Germinal center (tissue), 1 donor: Measurements from ENCODE around the gene ZBTB6.

Source experiments
- DNase-seq: peaks from one replicate; pipeline ENCODE4 v3.0.0; 2012; ENCODE audit warnings: mixed read lengths, low spot score

Gene ZBTB6

GRCh38 chr9:122912964-122913673 is at the start of gene ZBTB6:
Gene ZBTB6, minus strand, starts transcription at chr9:122913323. Its CDS starts 1,251 bp downstream, at chr9:122912072.
- DNase-seq, result peak; percentile 83

- DNase-seq, result no peak
Measured at GRCh38 chr9:122961139-122961538, 48.0 kb upstream of the ZBTB6 start.

- no peak for DNase-seq
Measured at GRCh38 chr9:122955961-122956360, 42.8 kb upstream of the ZBTB6 start.

GRCh38 chr9:122954253-122954691 is 41.1 kb upstream of the ZBTB6 start:
- DNase-seq, result no peak

GRCh38 chr9:122951056-122951455 is 37.9 kb upstream of the ZBTB6 start:
- DNase-seq, result no peak

- DNase-seq, result no peak
Measured at GRCh38 chr9:122950263-122950662, 37.1 kb upstream of the ZBTB6 start.

- DNase-seq, result no peak
Measured at GRCh38 chr9:122949696-122950095, 36.6 kb upstream of the ZBTB6 start.

GRCh38 chr9:122948313-122948712 is 35.2 kb upstream of the ZBTB6 start:
- no peak for DNase-seq

- DNase-seq, result no peak
Measured at GRCh38 chr9:122946461-122947005, 33.4 kb upstream of the ZBTB6 start.

GRCh38 chr9:122944960-122945888 is 32.1 kb upstream of the ZBTB6 start:
- DNase-seq, result no peak

- DNase-seq, result no peak
Measured at GRCh38 chr9:122941582-122942234, 28.6 kb upstream of the ZBTB6 start.

- DNase-seq, result peak; percentile 100
Measured at GRCh38 chr9:122940749-122941581, 27.8 kb upstream of the ZBTB6 start, which contains the start of gene RABGAP1. Gene RABGAP1, plus strand, starts transcription at chr9:122941020. Its CDS starts 16,040 bp downstream, at chr9:122957060.

GRCh38 chr9:122940454-122940748 is 27.3 kb upstream of the ZBTB6 start:
- DNase-seq, result no peak

GRCh38 chr9:122939601-122940000 is 26.5 kb upstream of the ZBTB6 start:
- no peak for DNase-seq

GRCh38 chr9:122936883-122937282 is 23.8 kb upstream of the ZBTB6 start:
- DNase-seq, result no peak

GRCh38 chr9:122936464-122936863 is 23.3 kb upstream of the ZBTB6 start:
- no peak for DNase-seq

GRCh38 chr9:122931226-122932121 is 18.4 kb upstream of the ZBTB6 start, which contains the start of gene ZBTB26:
Gene ZBTB26, minus strand, starts transcription at chr9:122931512. Its CDS starts 11,578 bp downstream, at chr9:122919934.
- DNase-seq, result peak; percentile 96

- no peak for DNase-seq
Measured at GRCh38 chr9:122930541-122931225, 17.6 kb upstream of the ZBTB6 start.

- no peak for DNase-seq
Measured at GRCh38 chr9:122929796-122930354, 16.8 kb upstream of the ZBTB6 start.
